ENCODE results near the gene DCLK2.

Gene DCLK2

GRCh38 chr4:150123087-150123486 lies 44.8 kb downstream of the DCLK2 start:
- DNase-seq: no peak

GRCh38 chr4:150123796-150124677 lies 45.8 kb downstream of the DCLK2 start:
- DNase-seq: no peak

GRCh38 chr4:150126201-150126863 lies 48.1 kb downstream of the DCLK2 start:
- DNase-seq: no peak

- DNase-seq: no peak
Measured at GRCh38 chr4:150126864-150127203, 48.6 kb downstream of the DCLK2 start.

- no peak for DNase-seq
Measured at GRCh38 chr4:150127757-150128156, 49.5 kb downstream of the DCLK2 start.

GRCh38 chr4:150130933-150131332 lies 52.7 kb downstream of the DCLK2 start:
- no peak for DNase-seq

- no peak for DNase-seq
Measured at GRCh38 chr4:150131581-150132228, 53.5 kb downstream of the DCLK2 start.

- no peak for DNase-seq
Measured at GRCh38 chr4:150133605-150134004, 55.4 kb downstream of the DCLK2 start.

- no peak for DNase-seq
Measured at GRCh38 chr4:150135134-150135772, 57.0 kb downstream of the DCLK2 start.

- no peak for DNase-seq
Measured at GRCh38 chr4:150136036-150136435, 57.8 kb downstream of the DCLK2 start.

- DNase-seq: no peak
Measured at GRCh38 chr4:150136481-150136880, 58.2 kb downstream of the DCLK2 start.

GRCh38 chr4:150139297-150139865 lies 61.1 kb downstream of the DCLK2 start:
- DNase-seq: no peak

GRCh38 chr4:150140774-150141400 lies 62.6 kb downstream of the DCLK2 start:
- no peak for DNase-seq

- DNase-seq: no peak
Measured at GRCh38 chr4:150141756-150142155, 63.5 kb downstream of the DCLK2 start.

GRCh38 chr4:150142831-150143230 lies 64.6 kb downstream of the DCLK2 start:
- no peak for DNase-seq

- no peak for DNase-seq
Measured at GRCh38 chr4:150145090-150145945, 67.1 kb downstream of the DCLK2 start.

GRCh38 chr4:150145946-150146340 lies 67.7 kb downstream of the DCLK2 start:
- DNase-seq: no peak

- no peak for DNase-seq
Measured at GRCh38 chr4:150149381-150149780, 71.1 kb downstream of the DCLK2 start.

- DNase-seq: no peak
Measured at GRCh38 chr4:150150629-150151062, 72.4 kb downstream of the DCLK2 start.

GRCh38 chr4:150152766-150153165 lies 74.5 kb downstream of the DCLK2 start:
- DNase-seq: no peak

- no peak for DNase-seq
Measured at GRCh38 chr4:150155391-150155790, 77.1 kb downstream of the DCLK2 start.

- no peak for DNase-seq
Measured at GRCh38 chr4:150156543-150156942, 78.3 kb downstream of the DCLK2 start.
